DMS79 (cell line): ENCODE data around the gene INS.
"Not testable (repeated sequence)": the region's sequence is repeated elsewhere in the genome, so short reads cannot be mapped to it uniquely, and the experiment has no call there.

ENCODE experiments used
- DNase-seq: peaks from one replicate; lab custom pipeline; 2025; lab: John Stamatoyannopoulos, UW

Gene INS

DNA sequence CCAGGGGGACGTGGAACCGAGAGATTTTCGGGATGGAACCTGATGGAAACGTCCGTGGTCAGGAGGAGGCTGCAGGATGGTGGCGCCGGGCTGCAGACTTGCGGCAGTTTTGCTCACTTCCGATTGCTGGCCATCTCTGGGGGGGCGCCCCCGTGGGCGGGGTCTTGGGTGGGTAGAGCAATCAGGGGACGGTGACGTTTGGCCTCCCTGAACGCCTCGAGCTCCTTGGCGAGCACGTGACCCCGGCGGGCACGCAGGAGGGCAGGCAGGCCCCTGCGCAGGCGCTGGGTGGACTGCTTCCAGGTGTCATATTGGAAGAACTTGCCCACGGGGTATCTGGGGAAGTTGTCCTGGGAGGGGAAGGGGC is 28.2 kb downstream of the INS start:
- no peak for DNase-seq

DNA sequence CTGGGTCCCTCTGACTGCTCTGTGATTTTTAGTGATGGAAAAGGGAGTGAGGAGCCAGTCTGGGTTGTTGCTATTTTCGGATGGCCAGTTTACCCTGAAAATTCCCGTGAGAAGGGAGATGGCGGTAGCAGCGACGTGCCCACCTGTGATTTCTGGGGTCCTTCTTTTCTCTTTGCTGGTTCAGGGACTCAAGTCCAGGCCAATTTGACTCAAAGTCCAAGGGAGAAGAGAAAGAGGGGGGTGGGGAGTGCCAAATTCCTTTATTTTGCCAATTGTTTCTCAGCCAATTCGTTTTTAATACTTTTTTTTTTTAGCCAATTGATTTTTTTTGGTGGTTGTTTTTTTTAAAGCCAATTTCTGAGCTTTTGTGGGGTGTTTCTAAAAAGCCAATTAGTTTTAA is 28.8 kb downstream of the INS start:
- no peak for DNase-seq

DNA sequence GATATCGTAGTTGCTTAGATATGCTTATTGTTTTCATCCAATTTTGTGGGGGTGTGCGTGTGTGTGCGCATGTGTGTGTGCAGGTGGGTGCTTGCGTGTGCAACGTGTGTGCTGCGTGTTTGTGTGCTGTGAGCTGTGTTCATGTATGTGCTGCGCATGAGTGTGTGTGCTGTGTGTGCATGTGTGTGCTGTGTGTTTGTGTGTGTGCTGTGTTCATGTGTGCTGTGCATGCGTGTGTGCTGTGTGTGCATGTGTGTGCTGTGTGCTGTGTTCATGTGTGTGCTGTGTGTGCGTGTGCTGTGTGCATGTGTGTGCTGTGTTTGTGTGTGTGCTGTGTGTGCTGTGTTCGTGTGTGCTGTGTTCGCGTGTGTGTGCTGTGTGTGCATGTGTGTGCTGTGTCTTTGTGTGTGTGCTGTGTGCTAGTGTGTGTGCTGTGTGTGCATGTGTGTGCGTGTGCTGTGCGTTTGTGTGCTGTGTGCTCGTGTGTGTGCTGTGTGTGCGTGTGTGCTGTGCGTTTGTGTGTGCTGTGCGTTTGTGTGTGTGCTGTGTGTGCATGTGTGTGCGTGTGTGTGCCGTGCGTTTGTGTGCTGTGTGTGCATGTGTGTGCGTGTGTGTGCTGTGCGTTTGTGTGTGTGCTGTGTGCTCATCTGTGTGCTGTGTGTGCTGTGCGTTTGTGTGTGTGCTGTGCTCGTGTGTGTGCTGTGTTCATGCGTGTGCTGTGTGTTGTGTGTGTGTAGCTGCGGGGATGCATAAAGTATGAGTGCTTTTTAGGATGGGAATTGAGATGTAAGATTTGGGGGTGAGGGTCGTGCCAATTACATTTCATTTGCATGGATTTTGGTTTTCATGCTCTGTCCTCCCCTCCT is 29.4 kb downstream of the INS start:
- DNase-seq = no peak

DNA sequence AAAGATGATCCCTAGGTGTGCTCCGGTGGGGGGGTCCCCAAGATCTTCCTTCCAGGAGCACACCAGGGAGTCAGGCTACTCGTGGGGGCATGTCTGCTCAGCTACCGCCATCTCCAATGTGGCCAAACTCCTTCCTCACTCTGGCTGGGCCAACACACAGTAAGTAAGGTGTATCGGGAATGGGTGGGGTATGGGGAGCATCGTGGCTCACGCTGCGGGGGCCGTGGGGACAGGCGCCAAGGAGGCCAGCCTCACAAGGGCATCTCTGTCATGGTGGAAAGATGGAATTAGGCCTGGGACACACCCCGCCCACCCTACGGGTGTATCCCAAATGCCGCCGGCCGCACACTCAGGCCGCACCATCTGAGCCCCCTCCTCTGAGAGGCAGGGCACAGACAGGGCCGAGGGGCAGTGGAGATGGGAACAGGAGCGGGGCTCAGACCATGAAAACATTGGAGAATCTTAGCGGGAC is 30.1 kb downstream of the INS start:
- DNase-seq = no peak

DNA sequence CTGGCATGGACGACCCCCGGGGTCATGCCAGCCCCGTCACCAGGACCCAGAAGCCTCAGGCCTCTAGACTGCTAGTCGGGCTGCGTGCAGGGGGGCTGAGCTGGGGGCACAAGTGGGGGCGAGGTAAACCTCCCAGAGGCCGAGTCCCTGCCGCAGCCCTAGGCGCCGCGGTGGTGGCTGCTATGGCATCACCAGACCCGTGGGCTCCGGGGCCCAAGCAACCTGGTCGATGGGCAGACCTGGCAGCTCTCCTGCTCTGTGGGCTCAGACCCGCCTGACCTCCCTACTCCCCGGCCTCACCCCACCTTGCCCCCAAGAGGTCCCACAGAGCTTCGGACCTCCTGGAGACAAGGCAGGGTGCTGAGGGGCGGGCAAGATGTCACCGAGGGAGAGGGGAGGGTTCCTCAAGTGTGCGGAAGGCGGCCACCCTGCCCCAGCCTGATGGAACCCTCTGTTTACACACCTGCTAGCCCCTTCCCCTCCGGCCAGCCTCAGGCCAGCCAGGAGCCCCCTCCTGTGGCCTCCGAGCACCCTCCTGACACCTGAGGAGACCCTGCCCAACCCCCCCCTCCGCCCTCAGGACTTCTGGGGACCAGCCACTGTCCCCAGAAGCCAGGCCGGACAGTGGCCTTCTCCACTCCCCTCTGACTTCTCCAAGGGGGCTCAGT is 31.2 kb downstream of the INS start:
- no peak for DNase-seq

- no peak for DNase-seq
Measured at GRCh38 chr11:2129308-2129698, 31.7 kb downstream of the INS start.

DNA sequence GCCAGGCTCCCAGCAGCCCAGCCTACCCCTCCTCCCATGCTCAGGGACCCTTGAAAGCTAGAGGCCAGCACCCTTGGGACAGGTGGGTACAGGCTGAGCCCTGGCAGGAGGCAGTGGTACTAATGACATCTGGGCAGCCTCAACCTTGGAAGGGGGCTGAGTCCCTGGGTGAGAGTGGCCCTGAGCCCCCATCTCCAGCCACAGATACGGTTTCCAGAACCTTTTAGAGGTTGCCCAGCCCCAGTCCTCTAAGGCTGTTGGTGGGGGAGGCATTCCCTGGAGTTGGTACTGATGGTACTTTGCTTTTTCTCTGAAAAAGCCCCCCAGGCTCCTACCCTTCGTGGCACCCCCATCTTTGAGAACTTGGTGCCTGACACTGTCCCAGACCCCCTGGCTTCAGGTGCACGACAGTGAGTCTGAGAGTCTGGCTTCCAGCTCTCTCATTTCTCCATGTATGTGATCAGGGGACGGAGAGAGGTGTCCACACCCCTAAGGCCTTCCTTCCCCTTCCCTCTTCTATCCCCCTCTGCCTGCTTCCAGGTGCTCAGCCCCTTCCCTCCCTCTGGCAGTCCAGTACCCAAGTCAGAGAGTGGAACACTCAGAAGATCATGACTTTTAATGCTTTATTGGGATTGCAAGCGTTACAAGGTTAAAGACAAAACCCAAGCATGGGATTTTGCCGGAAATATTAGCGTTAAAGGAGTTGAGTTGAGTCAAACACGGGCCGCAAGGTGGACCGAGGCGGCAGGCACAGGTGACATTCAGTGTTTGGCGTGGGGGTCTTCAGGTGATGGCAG is 32.3 kb downstream of the INS start:
- no peak for DNase-seq

DNA sequence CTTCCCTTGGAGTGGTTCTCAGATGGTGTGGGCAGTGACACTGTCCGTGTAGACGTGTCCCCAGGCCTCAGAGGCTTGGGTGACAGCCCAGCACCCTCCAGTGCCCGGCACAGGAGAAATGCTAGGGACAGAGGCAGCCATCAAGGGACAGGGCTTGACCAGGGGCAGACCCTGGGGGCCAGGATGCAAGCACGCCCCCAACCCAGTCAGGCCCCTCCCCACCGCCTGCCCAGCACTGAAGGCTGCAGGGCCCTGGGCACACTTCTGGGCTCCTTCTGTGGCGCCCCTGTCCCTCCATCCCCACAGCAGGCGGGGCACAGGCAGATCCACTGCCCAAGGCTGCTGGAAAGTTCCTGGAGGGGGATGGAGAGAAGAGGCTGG is 32.9 kb downstream of the INS start:
- no peak for DNase-seq

DNA sequence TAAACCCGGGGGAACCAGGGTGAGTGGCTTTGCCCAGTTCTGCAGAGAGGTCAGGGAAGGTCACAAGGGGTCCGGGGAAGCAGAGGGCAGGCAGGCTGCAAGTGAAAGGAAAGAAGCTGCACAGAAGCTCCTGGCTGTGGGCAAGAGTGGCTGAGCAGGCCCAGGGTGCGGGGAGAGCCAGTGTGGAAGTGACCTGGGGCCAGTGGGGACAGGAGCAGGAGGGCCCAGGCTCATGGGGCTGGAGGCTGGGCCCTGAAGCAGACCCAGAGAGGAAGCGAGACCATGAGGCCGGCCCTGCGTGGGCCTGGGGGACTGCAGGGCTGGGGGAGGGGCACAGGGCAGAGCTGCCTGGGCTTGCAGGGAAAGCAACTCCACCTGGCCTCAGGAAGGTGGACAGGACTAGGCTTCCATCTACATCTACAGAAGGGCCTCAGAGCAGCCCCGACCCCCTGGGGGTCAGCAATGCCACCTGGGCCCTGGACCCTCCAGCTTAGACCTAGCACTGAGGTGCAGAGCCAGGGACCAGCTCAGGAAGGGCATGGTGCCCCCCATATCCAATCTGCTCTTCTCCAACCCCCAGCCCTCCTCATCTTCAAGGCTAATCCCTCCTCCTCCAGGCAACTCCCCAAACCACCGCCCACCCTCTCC is 33.4 kb downstream of the INS start:
- DNase-seq = no peak

GRCh38 chr11:2126520-2127085 is 34.4 kb downstream of the INS start:
- DNase-seq = no peak

DNA sequence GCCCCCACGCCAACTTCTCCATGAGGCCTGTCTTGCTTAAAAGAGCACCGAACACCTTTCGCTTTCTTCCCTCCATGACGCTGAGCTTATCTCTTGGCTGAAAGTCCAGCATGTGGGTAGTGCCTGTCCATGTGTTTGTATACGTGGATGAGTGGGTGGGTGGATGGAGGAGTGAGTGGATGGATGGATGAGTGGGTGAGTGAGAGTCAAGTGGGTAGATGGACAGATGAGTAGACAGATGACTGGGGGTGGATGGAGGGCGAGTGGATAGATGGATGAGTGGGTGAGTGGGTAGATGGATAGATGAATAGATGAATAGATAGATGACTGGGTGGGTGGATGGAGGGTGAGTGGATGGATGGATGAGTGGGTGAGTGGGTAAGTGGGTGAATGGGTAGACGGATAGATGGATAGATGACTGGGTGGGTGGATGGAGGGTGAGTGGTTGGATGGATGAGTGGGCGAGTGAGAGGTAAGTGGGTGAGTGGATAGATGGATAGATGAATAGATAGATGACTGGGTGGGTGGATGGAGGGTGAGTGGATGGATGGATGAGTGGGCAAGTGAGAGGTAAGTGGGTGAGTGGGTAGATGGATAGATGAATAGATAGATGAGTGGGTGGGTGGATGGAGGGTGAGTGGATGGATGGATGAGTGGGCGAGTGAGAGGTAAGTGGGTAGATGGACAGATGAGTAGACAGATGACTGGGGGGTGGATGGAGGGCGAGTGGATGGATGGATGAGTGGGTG is 36.1 kb downstream of the INS start:
- not testable (repeated sequence) for DNase-seq

DNA sequence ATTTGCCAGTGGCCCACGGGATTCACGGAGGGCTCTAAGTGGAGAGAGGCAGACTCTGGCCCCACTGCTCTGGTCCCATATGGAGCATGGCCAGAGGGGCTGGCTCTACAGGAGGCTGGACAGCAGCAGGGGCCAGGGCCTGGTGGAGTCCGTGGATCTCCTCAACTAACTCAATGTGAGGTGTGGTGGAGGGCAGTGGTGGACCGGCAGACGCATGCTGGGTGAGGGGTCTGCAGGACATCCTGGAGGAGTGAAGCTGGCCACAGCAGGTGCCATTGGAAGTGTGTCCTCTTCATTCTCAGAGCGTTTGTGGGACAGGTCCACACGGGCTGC is 37.4 kb downstream of the INS start:
- DNase-seq = no peak

DNA sequence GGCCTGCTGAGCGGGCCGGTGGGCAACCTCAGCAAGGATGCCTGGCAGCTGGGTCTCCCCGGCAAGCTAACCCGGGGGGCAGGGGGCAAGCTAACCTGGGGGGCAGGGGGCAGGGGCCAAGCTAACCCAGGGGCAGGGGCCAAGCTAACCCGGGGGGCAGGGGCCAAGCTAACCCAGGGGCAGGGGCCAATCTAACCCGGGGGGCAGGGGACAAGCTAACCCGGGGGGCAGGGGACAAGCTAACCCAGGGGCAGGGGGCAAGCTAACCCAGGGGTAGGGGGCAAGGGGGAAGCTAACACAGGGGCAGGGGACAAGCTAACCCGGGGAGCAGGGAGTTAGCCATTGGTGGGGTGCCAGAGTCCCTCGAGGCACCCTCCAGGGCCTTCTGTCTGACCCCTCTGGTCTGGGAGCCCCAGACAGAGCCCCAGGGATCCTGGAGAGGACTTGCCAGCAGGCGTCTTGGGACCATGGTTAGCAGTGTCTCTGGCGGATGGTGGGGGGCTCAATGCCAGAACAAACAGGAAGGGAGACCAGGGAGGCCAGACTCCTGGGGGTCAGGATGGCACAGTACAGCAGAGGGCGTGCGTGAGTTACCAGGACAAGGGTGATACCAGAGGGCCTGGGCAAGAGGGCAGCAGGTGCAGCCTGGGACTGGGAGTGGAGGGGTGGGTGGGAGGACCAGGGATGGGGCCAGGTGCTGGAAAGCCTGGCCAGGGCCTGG is 37.9 kb downstream of the INS start:
- no peak for DNase-seq

GRCh38 chr11:2122222-2122906 is 38.6 kb downstream of the INS start:
- DNase-seq = no peak

GRCh38 chr11:2121227-2122130 is 39.5 kb downstream of the INS start:
- DNase-seq = no peak

- no peak for DNase-seq
Measured at GRCh38 chr11:2120359-2121100, 40.5 kb downstream of the INS start.

DNA sequence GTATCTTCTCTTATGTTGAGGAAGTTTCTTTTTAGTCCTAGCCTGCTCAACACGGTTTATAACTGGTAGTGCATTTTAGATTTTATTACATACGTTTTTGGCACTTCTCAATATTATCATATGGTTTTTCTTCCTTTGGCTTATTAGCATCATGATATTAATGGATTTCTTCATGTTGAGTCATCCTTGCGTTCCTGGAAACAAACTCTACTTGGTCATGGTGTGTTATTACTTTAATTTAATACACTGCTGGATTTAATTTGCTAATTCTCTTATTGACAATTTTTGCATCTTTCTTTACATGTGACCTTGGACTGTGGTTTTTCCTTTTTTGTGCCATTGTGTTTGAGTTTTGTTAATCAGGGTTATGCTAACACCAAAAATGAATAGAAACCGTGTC is 42.3 kb downstream of the INS start:
- DNase-seq = no peak

- no peak for DNase-seq
Measured at GRCh38 chr11:2116680-2117079, 44.3 kb downstream of the INS start.
